Caco-2 (cell line): ENCODE measurements around the gene NBAS. TPM values are rescaled to one million over a fixed set of nuclear protein-coding genes. Genes with fewer than 3 reads are reported as not detected.
"Not testable (repeated sequence)": the region's sequence is repeated elsewhere in the genome, so short reads cannot be mapped to it uniquely, and the experiment has no call there.

ENCODE experiments used
- BruUV-seq: library from RNA; stranded (reverse); fragments of 400-500 nt; replicated peaks from 2 replicates; lab custom pipeline; 2021; lab: Mats Ljungman, UMichigan
- CTCF ChIA-PET: fragments of 300-600 bp; sonication (Branson Sonifier 250); formaldehyde crosslinking; loops from one replicate; lab custom pipeline; 2022; ENCODE audit warnings: antibody characterized with exemption; lab: Charles Lee
- POLR2A ChIA-PET: fragments of 300-600 bp; sonication (Branson Sonifier 250); formaldehyde crosslinking; loops from one replicate; lab custom pipeline; 2022; ENCODE audit warnings: antibody characterized with exemption; lab: Charles Lee
- DNase-seq, 2 experiments: peaks; one replicate each; pipeline versions ENCODE4 v3.0.0 to v3.0.0-alpha.2; 2020 to 2022
- H3K27me3 ChIP-seq: replicated peaks from 2 replicates; pipeline ENCODE4 v1.6.0; 2011; ENCODE audit warnings: low read length; ENCODE audit not compliant: control insufficient read depth, insufficient read depth
- H3K36me3 ChIP-seq: 2 replicates; pipeline ENCODE4 v1.5.1; 2011; ENCODE audit warnings: low read length; ENCODE audit not compliant: control insufficient read depth, insufficient read depth
- H3K4me1 ChIP-seq: fragments of 250-450 bp; sonication (Bioruptor Pico); 2 replicates; pipeline ENCODE4 v1.5.1; 2020; ENCODE audit warnings: mild to moderate bottlenecking
- H3K4me3 ChIP-seq: 2 replicates; pipeline ENCODE4 v1.5.1; 2011; ENCODE audit warnings: low read depth, mild to moderate bottlenecking, control low read depth, low read length
- H3K9me3 ChIP-seq: fragments of 250-450 bp; sonication (Bioruptor Pico); 2 replicates; pipeline ENCODE4 v1.5.1; 2020; ENCODE audit warnings: mild to moderate bottlenecking, moderate library complexity
- H3K27ac Mint-ChIP-seq: one replicate; pipeline ENCODE4 v1.8.0; 2022; ENCODE audit warnings: mixed read lengths; ENCODE audit not compliant: unreplicated experiment
- H3K27me3 Mint-ChIP-seq: one replicate; pipeline ENCODE4 v1.8.0; 2022; ENCODE audit warnings: mixed read lengths; ENCODE audit not compliant: insufficient read depth, unreplicated experiment
- H3K36me3 Mint-ChIP-seq: one replicate; pipeline ENCODE4 v1.8.0; 2022; ENCODE audit warnings: mild to moderate bottlenecking, mixed read lengths; ENCODE audit not compliant: insufficient read depth, unreplicated experiment
- H3K4me1 Mint-ChIP-seq: one replicate; pipeline ENCODE4 v1.8.0; 2022; ENCODE audit warnings: low read depth, mixed read lengths; ENCODE audit not compliant: unreplicated experiment
- H3K4me3 Mint-ChIP-seq: one replicate; pipeline ENCODE4 v1.8.0; 2022; ENCODE audit warnings: mild to moderate bottlenecking, moderate library complexity, mixed read lengths; ENCODE audit not compliant: unreplicated experiment
- H3K9me3 Mint-ChIP-seq: one replicate; pipeline ENCODE4 v1.8.0; 2022; ENCODE audit warnings: mixed read lengths; ENCODE audit not compliant: unreplicated experiment
- intact Hi-C: fragments of 100-400 bp; cut with micrococcal nuclease; formaldehyde crosslinking; loops from one replicate; pipeline ENCODE4 v1.10.0; 2022; ENCODE audit not compliant: unreplicated experiment
- total RNA-seq: library from RNA; stranded (reverse); gene quantifications from 2 replicates; pipeline ENCODE4 v1.2.3, GENCODE V29; 2022
- TF ChIP-seq, protein P1 (sequence below), 2 experiments: fragments of 200-600 bp in 1 of 2; IDR thresholded peaks; 1 replicate in 1 of 2; 2 replicates in 1 of 2; pipeline versions ENCODE4 v1.5.1 to v1.8.0; 2011 to 2022; ENCODE audit warnings: antibody characterized with exemption in 1 of 2, control low read depth in 1 of 2, inconsistent platforms in 1 of 2, low read depth in 1 of 2, low read length in 1 of 2, mild to moderate bottlenecking in 1 of 2, moderate library complexity in 1 of 2; ENCODE audit not compliant: insufficient read depth in 1 of 2, severe bottlenecking in 1 of 2, unreplicated experiment in 1 of 2

NBAS gene
- total RNA-seq, 1 experiment from 2014 or later, result 31.1 TPM

DNA sequence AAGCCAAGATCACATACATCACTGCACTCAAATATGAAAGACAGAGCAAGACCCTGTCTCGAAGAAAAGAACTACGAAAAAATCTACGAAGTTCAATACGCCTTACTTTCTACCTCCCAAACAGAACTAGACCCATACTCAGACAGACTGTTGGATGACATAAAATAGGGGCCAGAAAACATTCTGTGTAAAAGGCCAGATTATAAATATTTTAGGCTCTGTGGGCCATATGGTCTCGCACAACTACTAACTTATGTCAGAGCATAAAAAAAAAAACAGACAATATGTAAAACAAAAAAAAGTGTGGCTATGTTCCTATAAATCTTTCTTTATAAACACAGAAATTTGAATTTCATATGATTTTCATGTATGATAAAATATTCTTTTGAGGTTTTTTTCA is 40.8 kb downstream of the NBAS start:
- DNase-seq, result no peak
- intact Hi-C loops, result no loop called here
- ChIA-PET POLR2A (no interaction called here), CTCF (no interaction called here)
- Mint-ChIP-seq H3K27ac (no peak overlapping the region), H3K36me3 (peaks cover 4% of the 10 kb centered on the region), H3K4me3 (no peak overlapping the region), H3K9me3 (no peaks in the 10 kb centered on the region), H3K4me1 (no peaks in the 10 kb centered on the region), H3K27me3 (no peaks in the 10 kb centered on the region)
- Histone ChIP-seq H3K36me3 (no peaks in the 10 kb centered on the region), H3K9me3 (no peaks in the 10 kb centered on the region), H3K27me3 (no peaks in the 10 kb centered on the region), H3K4me1 (no peaks in the 10 kb centered on the region), H3K4me3 (no peak overlapping the region)
- BruUV-seq, result no TSS peak
- TF ChIP-seq, protein P1, sequence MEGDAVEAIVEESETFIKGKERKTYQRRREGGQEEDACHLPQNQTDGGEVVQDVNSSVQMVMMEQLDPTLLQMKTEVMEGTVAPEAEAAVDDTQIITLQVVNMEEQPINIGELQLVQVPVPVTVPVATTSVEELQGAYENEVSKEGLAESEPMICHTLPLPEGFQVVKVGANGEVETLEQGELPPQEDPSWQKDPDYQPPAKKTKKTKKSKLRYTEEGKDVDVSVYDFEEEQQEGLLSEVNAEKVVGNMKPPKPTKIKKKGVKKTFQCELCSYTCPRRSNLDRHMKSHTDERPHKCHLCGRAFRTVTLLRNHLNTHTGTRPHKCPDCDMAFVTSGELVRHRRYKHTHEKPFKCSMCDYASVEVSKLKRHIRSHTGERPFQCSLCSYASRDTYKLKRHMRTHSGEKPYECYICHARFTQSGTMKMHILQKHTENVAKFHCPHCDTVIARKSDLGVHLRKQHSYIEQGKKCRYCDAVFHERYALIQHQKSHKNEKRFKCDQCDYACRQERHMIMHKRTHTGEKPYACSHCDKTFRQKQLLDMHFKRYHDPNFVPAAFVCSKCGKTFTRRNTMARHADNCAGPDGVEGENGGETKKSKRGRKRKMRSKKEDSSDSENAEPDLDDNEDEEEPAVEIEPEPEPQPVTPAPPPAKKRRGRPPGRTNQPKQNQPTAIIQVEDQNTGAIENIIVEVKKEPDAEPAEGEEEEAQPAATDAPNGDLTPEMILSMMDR (IDR thresholded peaks at IDR 0.05; ENCODE audit: insufficient read depth in 1 of 2, low read depth in 1 of 2, low read length in 1 of 2, severe bottlenecking in 1 of 2, unreplicated experiment in 1 of 2), result no peak

DNA sequence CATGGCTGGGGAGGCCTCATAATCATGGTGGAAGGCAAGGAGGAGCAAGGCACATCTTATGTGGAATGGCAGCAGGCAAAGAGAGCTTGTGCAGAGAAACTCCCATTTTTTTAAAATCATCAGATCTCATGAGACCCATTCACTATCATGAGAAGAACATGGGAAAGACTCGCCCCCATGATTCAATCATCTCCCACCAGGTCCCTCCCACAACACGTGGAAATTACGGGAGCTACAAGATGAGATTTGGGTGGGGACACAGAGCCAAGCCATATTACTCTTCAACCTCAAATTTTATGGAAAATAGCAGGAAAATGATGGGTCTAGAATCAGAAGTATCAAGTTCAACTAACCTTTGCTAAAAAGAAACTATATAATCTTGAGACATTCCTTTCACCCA is 42.4 kb downstream of the NBAS start:
- POLR2A ChIA-PET, H3K27ac Mint-ChIP-seq, H3K4me3 Mint-ChIP-seq, H3K4me1 ChIP-seq, H3K36me3 ChIP-seq, H3K4me1 Mint-ChIP-seq, H3K9me3 ChIP-seq, H3K27me3 Mint-ChIP-seq, intact Hi-C loops, BruUV-seq, H3K36me3 Mint-ChIP-seq, H3K27me3 ChIP-seq, CTCF ChIA-PET, H3K4me3 ChIP-seq, DNase-seq, H3K9me3 Mint-ChIP-seq: not testable (repeated sequence)

DNA sequence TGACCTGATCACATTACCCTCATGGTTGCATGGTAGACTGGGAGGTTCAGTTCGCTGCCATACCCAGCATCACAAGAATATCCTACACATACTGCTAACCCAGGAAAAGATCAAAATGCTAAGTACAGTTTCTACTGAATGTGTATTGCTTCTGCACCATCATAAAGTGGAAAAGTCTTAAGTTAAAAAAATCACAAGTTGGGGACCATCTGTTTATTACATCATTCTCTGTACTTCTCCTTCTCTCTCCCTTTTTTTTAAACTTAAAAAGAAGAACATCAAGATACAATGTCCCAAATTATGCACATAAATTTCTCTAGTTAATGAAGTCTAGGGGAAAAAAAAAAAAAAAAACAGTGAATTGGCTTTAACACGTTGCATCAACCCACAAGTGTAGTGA is 43.3 kb downstream of the NBAS start:
- no peak overlapping the region for H3K4me3 ChIP-seq
- POLR2A ChIA-PET, result no interaction called here
- no peak overlapping the region for H3K4me3 Mint-ChIP-seq
- TF ChIP-seq, protein P1 (IDR thresholded peaks at IDR 0.05; ENCODE audit: insufficient read depth in 1 of 2, low read depth in 1 of 2, low read length in 1 of 2, severe bottlenecking in 1 of 2, unreplicated experiment in 1 of 2), result no peak
- H3K9me3 Mint-ChIP-seq, result no peaks in the 10 kb centered on the region
- no TSS peak for BruUV-seq
- CTCF ChIA-PET, result no interaction called here
- H3K9me3 ChIP-seq, result no peaks in the 10 kb centered on the region
- intact Hi-C loops, result no loop called here
- no peaks in the 10 kb centered on the region for H3K36me3 ChIP-seq
- no peak for DNase-seq
- no peaks in the 10 kb centered on the region for H3K27me3 ChIP-seq
- no peaks in the 10 kb centered on the region for H3K36me3 Mint-ChIP-seq
- no peaks in the 10 kb centered on the region for H3K4me1 Mint-ChIP-seq
- no peak overlapping the region for H3K27ac Mint-ChIP-seq
- H3K4me1 ChIP-seq, result no peaks in the 10 kb centered on the region
- H3K27me3 Mint-ChIP-seq, result no peaks in the 10 kb centered on the region

DNA sequence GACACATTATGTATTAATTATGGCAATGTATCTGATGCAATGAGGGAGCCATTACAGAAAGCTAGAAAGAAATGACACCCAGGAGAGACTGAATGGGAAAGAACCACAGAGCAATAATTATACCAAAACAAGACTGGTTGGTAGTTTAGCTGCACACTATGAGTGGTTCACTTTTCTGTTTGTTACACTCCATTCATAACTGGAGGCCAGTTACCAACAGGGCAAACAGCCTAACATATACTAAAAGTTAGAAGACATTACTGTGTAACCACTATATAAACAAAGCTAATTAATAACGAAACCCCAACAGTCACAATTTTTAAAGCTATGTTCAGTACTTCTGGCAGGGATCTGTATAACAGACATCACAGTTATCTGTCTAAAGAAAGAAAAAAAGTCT is 49.4 kb downstream of the NBAS start:
- BruUV-seq, result no TSS peak
- Mint-ChIP-seq H3K36me3 (no peaks in the 10 kb centered on the region), H3K27ac (no peak overlapping the region), H3K4me1 (no peaks in the 10 kb centered on the region), H3K4me3 (no peak overlapping the region), H3K9me3 (no peaks in the 10 kb centered on the region), H3K27me3 (no peaks in the 10 kb centered on the region)
- H3K4me1 ChIP-seq, result no peaks in the 10 kb centered on the region
- intact Hi-C loops, result no loop called here
- no peak overlapping the region for H3K4me3 ChIP-seq
- CTCF ChIA-PET, result no interaction called here
- no peaks in the 10 kb centered on the region for H3K9me3 ChIP-seq
- H3K27me3 ChIP-seq, result no peaks in the 10 kb centered on the region
- no peaks in the 10 kb centered on the region for H3K36me3 ChIP-seq
- DNase-seq, result no peak
- POLR2A ChIA-PET, result no interaction called here
- TF ChIP-seq, protein P1 (IDR thresholded peaks at IDR 0.05; ENCODE audit: insufficient read depth in 1 of 2, low read depth in 1 of 2, low read length in 1 of 2, severe bottlenecking in 1 of 2, unreplicated experiment in 1 of 2), result no peak
